GM12878 (cell line): ENCODE measurements around the gene PRSS33. TPM values are rescaled to one million over a fixed set of nuclear protein-coding genes. Genes with fewer than 3 reads are reported as not detected.

ENCODE experiments used
- ATAC-seq: fragments of 200-7000 bp; cut with Tn5 transposase; 3 replicates; pipeline ENCODE4 v1.9.1; 2020; ENCODE audit warnings: mild to moderate bottlenecking, moderate library complexity
- BruUV-seq: library from RNA; stranded (reverse); fragments of 400-500 nt; replicated peaks from 2 replicates; lab custom pipeline; 2021; lab: Mats Ljungman, UMichigan
- CTCF ChIA-PET: fragments of 300-600 bp; sonication (Branson Sonifier 250); formaldehyde crosslinking; extraction: SDS; loops from one replicate; lab custom pipeline; 2021; ENCODE audit warnings: inconsistent platforms; lab: Yijun Ruan, JAX
- POLR2A ChIA-PET: fragments of 350-600 bp; formaldehyde crosslinking; extraction: SDS; loops from one replicate; lab custom pipeline; 2021; ENCODE audit warnings: inconsistent platforms; lab: Charles Lee
- RAD21 ChIA-PET: fragments of 300-600 bp; sonication (Branson Sonifier 250); formaldehyde crosslinking; loops from one replicate; lab custom pipeline; 2023; ENCODE audit warnings: antibody characterized with exemption; ENCODE audit not compliant: unreplicated experiment; lab: Charles Lee
- SMC1A ChIA-PET: fragments of 300-600 bp; sonication (Branson Sonifier 250); formaldehyde crosslinking; loops from one replicate; lab custom pipeline; 2023; ENCODE audit not compliant: unreplicated experiment, uncharacterized antibody; lab: Charles Lee
- DNase-seq: peaks from one replicate; pipeline ENCODE4 v3.0.0-alpha.2; 2011; ENCODE audit warnings: low read depth, low spot score
- FAIRE-seq: peaks from 3 replicates; lab custom pipeline; 2011; peaks lifted over from hg19 to GRCh38; lab: Jason Lieb, UNC
- H2AFZ ChIP-seq: 2 replicates; pipeline ENCODE4 v1.6.0; 2011; ENCODE audit warnings: low read depth, low read length, control low read depth; ENCODE audit not compliant: control insufficient read depth
- H3K27ac ChIP-seq: 2 replicates; pipeline ENCODE4 v1.5.1; 2011; ENCODE audit warnings: control low read depth; ENCODE audit not compliant: control insufficient read depth, insufficient read depth
- H3K27me3 ChIP-seq, 2 experiments: replicated peaks in 1 of 2; 2 replicates each; pipeline versions ENCODE4 v1.6.0 to v1.6.1; 2011; ENCODE audit warnings: low read length in 1 of 2; ENCODE audit not compliant: control insufficient read depth in 2 of 2, insufficient read depth in 2 of 2
- H3K36me3 ChIP-seq, 2 experiments: 2 replicates each; pipeline ENCODE4 v1.5.1; 2011; ENCODE audit warnings: low read length in 1 of 2; ENCODE audit not compliant: control insufficient read depth in 2 of 2, insufficient read depth in 2 of 2
- H3K4me1 ChIP-seq: 2 replicates; pipeline ENCODE4 v1.6.1; 2011; ENCODE audit warnings: mild to moderate bottlenecking, low read length, moderate library complexity, mixed read lengths; ENCODE audit not compliant: control insufficient read depth, insufficient read depth
- H3K4me2 ChIP-seq: 2 replicates; pipeline ENCODE4 v1.6.0; 2011; ENCODE audit warnings: control low read depth; ENCODE audit not compliant: control insufficient read depth, insufficient read depth
- H3K4me3 ChIP-seq: fragments of 200-600 bp; sonication (generic); 2 replicates; pipeline ENCODE4 v1.5.1; 2016
- H3K79me2 ChIP-seq: 2 replicates; pipeline ENCODE4 v1.6.0; 2011; ENCODE audit warnings: low read length; ENCODE audit not compliant: control insufficient read depth, insufficient read depth
- H3K9ac ChIP-seq: 2 replicates; pipeline ENCODE4 v1.8.0; 2011; ENCODE audit warnings: low read length, control low read depth, mixed read lengths; ENCODE audit not compliant: control insufficient read depth, insufficient read depth
- H3K9me3 ChIP-seq: replicated peaks from 3 replicates; pipeline ENCODE4 v1.5.1; 2011; ENCODE audit warnings: mild to moderate bottlenecking, low read length; ENCODE audit not compliant: control insufficient read depth, insufficient read depth
- H4K20me1 ChIP-seq: 2 replicates; pipeline ENCODE4 v1.6.0; 2011; ENCODE audit not compliant: control insufficient read depth, insufficient read depth
- EGR1 ChIP-seq, 2 experiments: IDR thresholded peaks; 1 replicate in 1 of 2; 2 replicates in 1 of 2; pipeline ENCODE4 v1.6.1; 2011 to 2012; ENCODE audit warnings: low read depth in 2 of 2, low read length in 2 of 2, borderline replicate concordance in 1 of 2, mild to moderate bottlenecking in 1 of 2, moderate library complexity in 1 of 2
- EP300 ChIP-seq, 2 experiments: fragments of 150-350 bp in 1 of 2; IDR thresholded peaks; 2 replicates each; pipeline ENCODE4 v1.6.1; 2011 to 2012; ENCODE audit warnings: low read depth in 2 of 2, low read length in 2 of 2, borderline replicate concordance in 1 of 2, improper control_type of control experiment in 1 of 2, inconsistent platforms in 1 of 2; ENCODE audit not compliant: control insufficient read depth in 1 of 2
- HCFC1 ChIP-seq: fragments of 150-350 bp; IDR thresholded peaks from 2 replicates; pipeline ENCODE4 v1.6.1; 2014; ENCODE audit warnings: low read length
- IRF4 ChIP-seq: IDR thresholded peaks from 2 replicates; pipeline ENCODE4 v1.6.1; 2011; ENCODE audit warnings: low read depth, low read length
- MTA2 ChIP-seq: fragments of 450-650 bp; IDR thresholded peaks from 2 replicates; pipeline ENCODE4 v1.6.1; 2016; ENCODE audit warnings: low read depth, mild to moderate bottlenecking, moderate library complexity
- MYC ChIP-seq: IDR thresholded peaks from 2 replicates; pipeline ENCODE4 v1.6.1; 2011; ENCODE audit warnings: mild to moderate bottlenecking, low read length, moderate library complexity, inconsistent platforms; ENCODE audit not compliant: insufficient read depth, insufficient replicate concordance, insufficient read length, severe bottlenecking
- NFIC ChIP-seq: IDR thresholded peaks from 2 replicates; pipeline ENCODE4 v1.6.1; 2012; ENCODE audit warnings: low read depth, mild to moderate bottlenecking, inconsistent platforms, low read length, moderate library complexity
- PAX5 ChIP-seq: IDR thresholded peaks from 2 replicates; pipeline ENCODE4 v1.6.1; 2011; ENCODE audit warnings: low read depth, low read length, borderline replicate concordance
- SUZ12 ChIP-seq: fragments of 200-600 bp; sonication (generic); IDR thresholded peaks from one replicate; pipeline ENCODE4 v1.6.1; 2018; ENCODE audit warnings: antibody characterized with exemption, mild to moderate bottlenecking; ENCODE audit not compliant: unreplicated experiment
- ZBTB33 ChIP-seq: fragments of 450-650 bp; IDR thresholded peaks from 2 replicates; pipeline ENCODE4 v1.6.1; 2017; ENCODE audit warnings: mild to moderate bottlenecking
- ZNF24 ChIP-seq: fragments of 450-650 bp; IDR thresholded peaks from 2 replicates; pipeline ENCODE4 v1.6.1; 2017; ENCODE audit warnings: antibody characterized with exemption, mild to moderate bottlenecking
- ZNF384 ChIP-seq: IDR thresholded peaks from 2 replicates; pipeline ENCODE4 v1.6.1; 2012; ENCODE audit warnings: low read depth, mild to moderate bottlenecking, low read length, improper control_type of control experiment, borderline replicate concordance
- WGBS: methylation state at CpG from one replicate; pipeline ENCODE4 v1.1.6; 2016; ENCODE audit warnings: low lambda C conversion rate; ENCODE audit not compliant: insufficient replicate concordance, insufficient coverage; ENCODE audit errors: missing lambda C conversion rate; 5-methylcytosine and 5-hydroxymethylcytosine counted together
- in situ Hi-C: fragments of 300-500 bp; cut with MboI; formaldehyde crosslinking; loops from 9 replicates; pipeline ENCODE4 v1.14.3; 2018; ENCODE audit warnings: mixed read lengths
- intact Hi-C: fragments of 100-400 bp; cut with micrococcal nuclease; formaldehyde crosslinking; loops from one replicate; pipeline ENCODE4 v1.14.2; 2022; ENCODE audit not compliant: unreplicated experiment
- polyA plus RNA-seq, 11 experiments: library from polyadenylated mRNA; depleted of rRNA in 4 of 11; unstranded in 6 of 11; stranded (reverse) in 5 of 11; fragments of >200 nt; fragmentation: Nextera tagmentation in 4 of 11; fragmentation: Illumina TruSeq in 1 of 11; extraction: Ambion mirVana in 4 of 11; extraction: Trizol in 1 of 11; gene quantifications; 1 replicate in 1 of 11; 2 replicates in 10 of 11; pipeline versions ENCODE4 v1.2.1 to v1.2.3, GENCODE V29; 2011 to 2016; ENCODE audit warnings: inconsistent platforms in 2 of 11, missing spikeins in 2 of 11, low read depth in 1 of 11
- total RNA-seq, 4 experiments: library from RNA; depleted of rRNA in 3 of 4; stranded (reverse); fragments of >200 nt in 3 of 4; fragmentation: Illumina TruSeq in 1 of 4; extraction: Trizol in 1 of 4; gene quantifications; 2 replicates each; pipeline versions ENCODE4 v1.2.1 to v1.2.3, GENCODE V29; 2013 to 2021
- TF ChIP-seq, protein P1 (sequence below): fragments of 450-650 bp; conservative IDR thresholded peaks from 2 replicates; pipeline ENCODE4 v1.6.1; 2017; ENCODE audit warnings: mild to moderate bottlenecking, moderate library complexity
- TF ChIP-seq, protein P2 (sequence below): fragments of 450-650 bp; formaldehyde crosslinking; IDR thresholded peaks from 2 replicates; pipeline ENCODE4 v1.5.0; 2022; ENCODE audit warnings: mild to moderate bottlenecking, missing genetic modification characterization

PRSS33 gene
- total and polyA plus RNA-seq, 10 of the 15 experiments (the other 5 are each of a cell fraction or from before 2014, with no cell fraction given) = not detected

DNA sequence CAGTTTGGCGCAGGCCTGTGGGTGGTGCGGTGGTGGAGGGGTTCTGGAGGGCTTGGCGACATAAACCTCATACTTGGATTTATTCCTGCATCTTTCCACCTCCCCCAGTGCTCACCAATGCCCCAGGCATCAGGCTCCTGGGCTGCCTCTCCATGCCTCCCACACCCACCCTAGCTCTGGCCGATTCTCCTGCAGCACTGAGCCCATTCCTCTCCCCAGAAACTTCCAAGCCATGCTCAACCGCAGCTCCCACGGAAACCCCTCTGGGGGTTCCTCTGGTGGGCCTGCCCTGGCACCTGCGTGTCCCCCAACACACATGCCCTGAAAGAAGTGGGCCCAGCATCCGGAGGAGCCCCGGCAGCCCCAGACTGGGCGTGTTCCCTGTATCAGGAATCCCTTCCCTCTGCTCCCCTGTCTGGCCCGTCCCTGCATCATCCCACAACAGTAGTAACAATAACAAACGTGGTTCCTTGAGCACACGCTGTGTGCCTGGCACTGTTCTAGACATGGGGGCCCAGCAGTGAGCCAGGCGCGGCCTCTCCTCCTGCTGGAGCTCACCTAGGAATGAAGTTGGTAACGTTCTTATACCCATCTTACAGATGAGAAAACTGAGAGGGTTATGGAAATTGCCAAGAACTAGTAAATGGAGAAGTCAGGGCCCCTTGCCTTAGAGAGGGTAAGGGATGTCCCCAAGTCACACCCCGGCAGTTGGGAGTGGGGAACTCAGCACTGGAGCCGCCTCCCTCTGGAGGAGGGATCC lies 32.0 kb upstream of the PRSS33 start:
- Histone ChIP-seq H3K9me3 (no peaks in the 10 kb centered on the region), H3K4me1 (no peaks in the 10 kb centered on the region), H3K36me3 (no peaks in the 10 kb centered on the region), H3K27ac (no peak overlapping the region), H3K27me3 (peaks cover 0 to 1% of the 10 kb centered on the region in 2 experiments; a peak in 1 of 4 replicates), H3K9ac (no peak overlapping the region), H3K4me2 (no peak overlapping the region), H2AFZ (no peak overlapping the region), H4K20me1 (no peaks in the 10 kb centered on the region), H3K4me3 (no peak overlapping the region), H3K79me2 (peaks cover 7% of the 10 kb centered on the region)
- ChIA-PET POLR2A (no interaction called here), CTCF (no interaction called here), SMC1A (no interaction called here), RAD21 (no interaction called here)
- TF ChIP-seq SUZ12 = no peak
- no peak for TF ChIP-seq MTA2
- no peak for TF ChIP-seq ZNF384
- TF ChIP-seq ZBTB33 = no peak
- no peak for TF ChIP-seq IRF4
- TF ChIP-seq PAX5 = no peak
- TF ChIP-seq MYC = no peak
- TF ChIP-seq NFIC = no peak
- no peak for TF ChIP-seq EGR1 (IDR thresholded peaks at IDR 0.05; ENCODE audit: borderline replicate concordance in 1 of 2, low read depth in 2 of 2, low read length in 2 of 2)
- TF ChIP-seq HCFC1 = no peak
- TF ChIP-seq, protein P1, sequence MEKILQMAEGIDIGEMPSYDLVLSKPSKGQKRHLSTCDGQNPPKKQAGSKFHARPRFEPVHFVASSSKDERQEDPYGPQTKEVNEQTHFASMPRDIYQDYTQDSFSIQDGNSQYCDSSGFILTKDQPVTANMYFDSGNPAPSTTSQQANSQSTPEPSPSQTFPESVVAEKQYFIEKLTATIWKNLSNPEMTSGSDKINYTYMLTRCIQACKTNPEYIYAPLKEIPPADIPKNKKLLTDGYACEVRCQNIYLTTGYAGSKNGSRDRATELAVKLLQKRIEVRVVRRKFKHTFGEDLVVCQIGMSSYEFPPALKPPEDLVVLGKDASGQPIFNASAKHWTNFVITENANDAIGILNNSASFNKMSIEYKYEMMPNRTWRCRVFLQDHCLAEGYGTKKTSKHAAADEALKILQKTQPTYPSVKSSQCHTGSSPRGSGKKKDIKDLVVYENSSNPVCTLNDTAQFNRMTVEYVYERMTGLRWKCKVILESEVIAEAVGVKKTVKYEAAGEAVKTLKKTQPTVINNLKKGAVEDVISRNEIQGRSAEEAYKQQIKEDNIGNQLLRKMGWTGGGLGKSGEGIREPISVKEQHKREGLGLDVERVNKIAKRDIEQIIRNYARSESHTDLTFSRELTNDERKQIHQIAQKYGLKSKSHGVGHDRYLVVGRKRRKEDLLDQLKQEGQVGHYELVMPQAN = no peak
- TF ChIP-seq, protein P2, sequence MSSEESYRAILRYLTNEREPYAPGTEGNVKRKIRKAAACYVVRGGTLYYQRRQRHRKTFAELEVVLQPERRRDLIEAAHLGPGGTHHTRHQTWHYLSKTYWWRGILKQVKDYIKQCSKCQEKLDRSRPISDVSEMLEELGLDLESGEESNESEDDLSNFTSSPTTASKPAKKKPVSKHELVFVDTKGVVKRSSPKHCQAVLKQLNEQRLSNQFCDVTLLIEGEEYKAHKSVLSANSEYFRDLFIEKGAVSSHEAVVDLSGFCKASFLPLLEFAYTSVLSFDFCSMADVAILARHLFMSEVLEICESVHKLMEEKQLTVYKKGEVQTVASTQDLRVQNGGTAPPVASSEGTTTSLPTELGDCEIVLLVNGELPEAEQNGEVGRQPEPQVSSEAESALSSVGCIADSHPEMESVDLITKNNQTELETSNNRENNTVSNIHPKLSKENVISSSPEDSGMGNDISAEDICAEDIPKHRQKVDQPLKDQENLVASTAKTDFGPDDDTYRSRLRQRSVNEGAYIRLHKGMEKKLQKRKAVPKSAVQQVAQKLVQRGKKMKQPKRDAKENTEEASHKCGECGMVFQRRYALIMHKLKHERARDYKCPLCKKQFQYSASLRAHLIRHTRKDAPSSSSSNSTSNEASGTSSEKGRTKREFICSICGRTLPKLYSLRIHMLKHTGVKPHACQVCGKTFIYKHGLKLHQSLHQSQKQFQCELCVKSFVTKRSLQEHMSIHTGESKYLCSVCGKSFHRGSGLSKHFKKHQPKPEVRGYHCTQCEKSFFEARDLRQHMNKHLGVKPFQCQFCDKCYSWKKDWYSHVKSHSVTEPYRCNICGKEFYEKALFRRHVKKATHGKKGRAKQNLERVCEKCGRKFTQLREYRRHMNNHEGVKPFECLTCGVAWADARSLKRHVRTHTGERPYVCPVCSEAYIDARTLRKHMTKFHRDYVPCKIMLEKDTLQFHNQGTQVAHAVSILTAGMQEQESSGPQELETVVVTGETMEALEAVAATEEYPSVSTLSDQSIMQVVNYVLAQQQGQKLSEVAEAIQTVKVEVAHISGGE (CRISPR knock-in tag) = no peak
- no peak for TF ChIP-seq ZNF24
- TF ChIP-seq EP300 (IDR thresholded peaks at IDR 0.05; ENCODE audit: borderline replicate concordance in 1 of 2, control insufficient read depth in 1 of 2, low read depth in 2 of 2, low read length in 2 of 2) = no peak
- no peak for FAIRE-seq
- no peak for DNase-seq
- no peak for ATAC-seq
- 60% methylated on average over 18 of the region's 18 CpGs for WGBS
- in situ Hi-C loops (no loop called here), intact Hi-C loops (no loop called here)
- no TSS peak for BruUV-seq
